Measurements from ENCODE around the gene CNN2. TPM values are rescaled to one million over a fixed set of nuclear protein-coding genes. Genes with fewer than 3 reads are reported as not detected.
A peak's percentile ranks its signal among the peaks of the same experiment; 100 is the strongest.

CNN2 gene
- total and polyA plus RNA-seq, 12 donors = 6.9 to 64.9 (median 42.7) TPM

GRCh38 chr19:1013218-1013617 is 13.2 kb upstream of the CNN2 start:
- no peak for DNase-seq
- TF ChIP-seq, protein P1, sequence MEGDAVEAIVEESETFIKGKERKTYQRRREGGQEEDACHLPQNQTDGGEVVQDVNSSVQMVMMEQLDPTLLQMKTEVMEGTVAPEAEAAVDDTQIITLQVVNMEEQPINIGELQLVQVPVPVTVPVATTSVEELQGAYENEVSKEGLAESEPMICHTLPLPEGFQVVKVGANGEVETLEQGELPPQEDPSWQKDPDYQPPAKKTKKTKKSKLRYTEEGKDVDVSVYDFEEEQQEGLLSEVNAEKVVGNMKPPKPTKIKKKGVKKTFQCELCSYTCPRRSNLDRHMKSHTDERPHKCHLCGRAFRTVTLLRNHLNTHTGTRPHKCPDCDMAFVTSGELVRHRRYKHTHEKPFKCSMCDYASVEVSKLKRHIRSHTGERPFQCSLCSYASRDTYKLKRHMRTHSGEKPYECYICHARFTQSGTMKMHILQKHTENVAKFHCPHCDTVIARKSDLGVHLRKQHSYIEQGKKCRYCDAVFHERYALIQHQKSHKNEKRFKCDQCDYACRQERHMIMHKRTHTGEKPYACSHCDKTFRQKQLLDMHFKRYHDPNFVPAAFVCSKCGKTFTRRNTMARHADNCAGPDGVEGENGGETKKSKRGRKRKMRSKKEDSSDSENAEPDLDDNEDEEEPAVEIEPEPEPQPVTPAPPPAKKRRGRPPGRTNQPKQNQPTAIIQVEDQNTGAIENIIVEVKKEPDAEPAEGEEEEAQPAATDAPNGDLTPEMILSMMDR (IDR thresholded peaks at IDR 0.05) = no peak
- TF ChIP-seq POLR2A (IDR thresholded peaks at IDR 0.05) = no peak
- 90 to 100% (median 93%) methylated on average over 1 to 10 of the region's 10 CpGs for WGBS, 4 donors
- Histone ChIP-seq H3K4me1 (replicated peaks in 1 of 2) (peaks cover 17 to 29% of the 10 kb centered on the region in 2 donors), H3K27ac (no peak overlapping the region), H3K4me3 (no peak overlapping the region), H3K36me3 (replicated peaks in 1 of 2) (peaks cover 0 to 48% of the 10 kb centered on the region in 2 donors), H3K27me3 (no peaks in the 10 kb centered on the region), H3K9me3 (replicated peaks in 1 of 3) (no peaks in the 10 kb centered on the region)
- intact Hi-C loops (cut with DNase I) = no loop called here

DNA sequence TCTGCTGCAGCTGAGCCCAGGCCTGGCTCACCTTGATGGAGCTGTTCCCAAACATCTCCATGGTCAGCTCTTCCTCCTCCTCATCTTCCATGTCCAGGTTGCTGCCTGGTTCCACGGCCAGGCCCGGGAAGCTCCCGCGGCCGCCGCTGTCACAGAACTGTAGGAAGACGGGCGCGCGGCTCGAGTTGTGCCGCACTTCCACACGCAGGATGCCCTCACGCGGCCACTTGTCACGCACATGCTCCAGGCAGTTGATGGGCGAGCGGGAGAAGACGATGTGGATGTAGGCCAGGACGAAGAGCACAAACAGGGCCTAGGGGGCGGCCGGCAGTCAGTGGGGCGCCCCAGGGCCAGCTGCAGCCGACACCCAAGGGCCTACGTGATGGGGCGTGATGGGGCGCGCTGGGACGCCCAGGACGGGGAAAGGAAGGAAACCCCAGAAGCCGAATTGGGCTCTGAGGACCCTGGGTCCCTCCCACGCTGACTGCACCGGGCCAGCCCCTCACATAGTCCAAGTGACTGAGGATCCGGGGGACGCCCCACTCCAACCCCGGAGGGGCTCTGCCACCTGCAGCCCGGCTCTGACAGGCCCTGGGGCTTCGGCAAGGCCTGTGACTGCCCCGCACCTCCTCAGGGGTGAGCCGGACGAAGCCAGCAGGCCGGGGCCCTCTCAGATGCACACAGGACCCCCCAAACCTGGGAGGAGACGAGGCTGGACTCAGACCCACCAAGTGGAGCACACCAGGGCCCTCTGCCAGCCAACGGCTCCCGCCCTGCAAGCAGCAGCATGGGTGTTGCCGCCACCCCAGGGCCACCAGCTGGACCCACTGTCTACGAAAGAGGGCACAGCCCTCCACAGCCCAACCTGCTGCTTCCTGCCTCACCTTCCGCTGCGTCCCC is 12.0 kb upstream of the CNN2 start:
- no peak overlapping the region for H3K4me3 ChIP-seq
- H3K27me3 ChIP-seq = no peaks in the 10 kb centered on the region
- no peaks in the 10 kb centered on the region for H3K9me3 ChIP-seq (replicated peaks in 1 of 3)
- 93 to 96% (median 94%) methylated on average over 29 to 49 of the region's 49 CpGs for WGBS, 4 donors
- H3K4me1 ChIP-seq (replicated peaks in 1 of 2) = peaks cover 23 to 41% of the 10 kb centered on the region in 2 donors
- H3K27ac ChIP-seq = no peak overlapping the region
- TF ChIP-seq, protein P1 (IDR thresholded peaks at IDR 0.05) = no peak
- no peak for TF ChIP-seq POLR2A (IDR thresholded peaks at IDR 0.05)
- peaks cover 0 to 48% of the 10 kb centered on the region in 2 donors for H3K36me3 ChIP-seq (replicated peaks in 1 of 2)
- intact Hi-C loops (cut with DNase I) = no loop called here
- DNase-seq = no peak

DNA sequence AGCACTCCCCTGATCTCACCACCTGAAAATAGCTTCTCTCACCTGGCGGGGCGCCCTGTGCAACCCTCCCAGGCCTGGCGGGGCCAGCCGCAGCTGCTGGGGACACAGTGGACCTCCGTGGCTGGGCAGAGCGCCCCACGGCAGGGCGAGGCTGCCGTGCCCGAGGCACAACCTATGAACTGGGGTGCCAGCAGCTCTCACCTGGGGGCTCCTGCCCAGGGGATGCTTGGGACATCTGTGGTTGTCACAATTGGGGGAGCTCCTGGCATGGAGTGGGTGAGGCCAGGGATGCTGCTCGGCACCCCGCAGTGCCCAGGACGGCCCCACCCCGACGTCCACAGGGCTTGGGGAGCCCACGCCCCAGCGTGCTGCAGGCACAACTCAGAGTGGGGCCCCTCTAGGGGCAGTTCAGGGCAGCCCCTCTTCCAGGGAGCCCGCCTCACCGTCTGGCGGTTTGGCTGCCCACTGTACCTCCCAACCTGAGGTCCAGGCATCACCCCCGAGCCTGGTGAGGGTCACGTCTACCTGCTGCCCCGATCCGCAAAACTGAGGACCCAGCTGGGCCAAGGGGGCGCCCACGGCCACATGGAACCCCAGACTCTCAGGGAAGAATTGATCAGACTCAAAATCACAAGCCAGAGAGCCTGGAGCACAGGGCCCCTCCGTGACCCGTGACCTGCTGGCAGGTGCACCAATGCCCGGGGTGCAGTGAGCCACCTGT is 11.2 kb upstream of the CNN2 start:
- Histone ChIP-seq H3K27me3 (no peaks in the 10 kb centered on the region), H3K4me1 (replicated peaks in 1 of 2) (peaks cover 27 to 48% of the 10 kb centered on the region in 2 donors), H3K4me3 (no peak overlapping the region), H3K9me3 (replicated peaks in 1 of 3) (no peaks in the 10 kb centered on the region), H3K36me3 (replicated peaks in 1 of 2) (peaks cover 0 to 40% of the 10 kb centered on the region in 2 donors), H3K27ac (peak overlapping the region in 2 of 5 donors; percentile 86 to 90)
- whole genome bisulfite sequencing, 4 donors = 85 to 92% (median 86%) methylated on average over 8 to 29 of the region's 29 CpGs
- TF ChIP-seq POLR2A (IDR thresholded peaks at IDR 0.05) = no peak
- TF ChIP-seq, protein P1 (IDR thresholded peaks at IDR 0.05) = no peak
- intact Hi-C loops (cut with DNase I) = no loop called here
- DNase-seq = no peak
